Tibial nerve (tissue), 4 donors: ENCODE data around the gene ZSCAN5B.

ENCODE experiments used
- EP300 ChIP-seq, 2 donors: sonication (generic); formaldehyde crosslinking; IDR thresholded peaks; one replicate each; pipeline ENCODE4 v1.6.1; 2017; ENCODE audit warnings: antibody characterized with exemption in 2 of 2, mild to moderate bottlenecking in 1 of 2
- POLR2A ChIP-seq, 2 donors: fragments of 450-650 bp; IDR thresholded peaks; one replicate each; pipeline ENCODE4 v1.6.1; 2017; ENCODE audit warnings: antibody characterized with exemption in 2 of 2, mild to moderate bottlenecking in 2 of 2, moderate library complexity in 2 of 2
- TF ChIP-seq, protein P1 (sequence below), 5 experiments: fragments of 200-600 bp in 3 of 5; fragments of 450-650 bp in 2 of 5; sonication (generic) in 3 of 5; IDR thresholded peaks; one replicate each; pipeline ENCODE4 v1.5.1; 2016 to 2019; ENCODE audit warnings: antibody characterized with exemption in 5 of 5, mild to moderate bottlenecking in 3 of 5, moderate library complexity in 2 of 5

- TF ChIP-seq, protein P1, sequence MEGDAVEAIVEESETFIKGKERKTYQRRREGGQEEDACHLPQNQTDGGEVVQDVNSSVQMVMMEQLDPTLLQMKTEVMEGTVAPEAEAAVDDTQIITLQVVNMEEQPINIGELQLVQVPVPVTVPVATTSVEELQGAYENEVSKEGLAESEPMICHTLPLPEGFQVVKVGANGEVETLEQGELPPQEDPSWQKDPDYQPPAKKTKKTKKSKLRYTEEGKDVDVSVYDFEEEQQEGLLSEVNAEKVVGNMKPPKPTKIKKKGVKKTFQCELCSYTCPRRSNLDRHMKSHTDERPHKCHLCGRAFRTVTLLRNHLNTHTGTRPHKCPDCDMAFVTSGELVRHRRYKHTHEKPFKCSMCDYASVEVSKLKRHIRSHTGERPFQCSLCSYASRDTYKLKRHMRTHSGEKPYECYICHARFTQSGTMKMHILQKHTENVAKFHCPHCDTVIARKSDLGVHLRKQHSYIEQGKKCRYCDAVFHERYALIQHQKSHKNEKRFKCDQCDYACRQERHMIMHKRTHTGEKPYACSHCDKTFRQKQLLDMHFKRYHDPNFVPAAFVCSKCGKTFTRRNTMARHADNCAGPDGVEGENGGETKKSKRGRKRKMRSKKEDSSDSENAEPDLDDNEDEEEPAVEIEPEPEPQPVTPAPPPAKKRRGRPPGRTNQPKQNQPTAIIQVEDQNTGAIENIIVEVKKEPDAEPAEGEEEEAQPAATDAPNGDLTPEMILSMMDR (IDR thresholded peaks at IDR 0.05) = no peak
- no peak for TF ChIP-seq POLR2A (IDR thresholded peaks at IDR 0.05)
- TF ChIP-seq EP300 (IDR thresholded peaks at IDR 0.05) = no peak
Observed at GRCh38 chr19:56167064-56167578, 30.5 kb downstream of the ZSCAN5B start.
